ENCODE measurements around the gene UPK2. TPM values are rescaled to one million over a fixed set of nuclear protein-coding genes. Genes with fewer than 3 reads are reported as not detected.

The UPK2 gene
- total and polyA plus RNA-seq, 2 of the 13 experiments (the other 11 are each of a cell fraction or from before 2014, with no cell fraction given), result not detected

DNA sequence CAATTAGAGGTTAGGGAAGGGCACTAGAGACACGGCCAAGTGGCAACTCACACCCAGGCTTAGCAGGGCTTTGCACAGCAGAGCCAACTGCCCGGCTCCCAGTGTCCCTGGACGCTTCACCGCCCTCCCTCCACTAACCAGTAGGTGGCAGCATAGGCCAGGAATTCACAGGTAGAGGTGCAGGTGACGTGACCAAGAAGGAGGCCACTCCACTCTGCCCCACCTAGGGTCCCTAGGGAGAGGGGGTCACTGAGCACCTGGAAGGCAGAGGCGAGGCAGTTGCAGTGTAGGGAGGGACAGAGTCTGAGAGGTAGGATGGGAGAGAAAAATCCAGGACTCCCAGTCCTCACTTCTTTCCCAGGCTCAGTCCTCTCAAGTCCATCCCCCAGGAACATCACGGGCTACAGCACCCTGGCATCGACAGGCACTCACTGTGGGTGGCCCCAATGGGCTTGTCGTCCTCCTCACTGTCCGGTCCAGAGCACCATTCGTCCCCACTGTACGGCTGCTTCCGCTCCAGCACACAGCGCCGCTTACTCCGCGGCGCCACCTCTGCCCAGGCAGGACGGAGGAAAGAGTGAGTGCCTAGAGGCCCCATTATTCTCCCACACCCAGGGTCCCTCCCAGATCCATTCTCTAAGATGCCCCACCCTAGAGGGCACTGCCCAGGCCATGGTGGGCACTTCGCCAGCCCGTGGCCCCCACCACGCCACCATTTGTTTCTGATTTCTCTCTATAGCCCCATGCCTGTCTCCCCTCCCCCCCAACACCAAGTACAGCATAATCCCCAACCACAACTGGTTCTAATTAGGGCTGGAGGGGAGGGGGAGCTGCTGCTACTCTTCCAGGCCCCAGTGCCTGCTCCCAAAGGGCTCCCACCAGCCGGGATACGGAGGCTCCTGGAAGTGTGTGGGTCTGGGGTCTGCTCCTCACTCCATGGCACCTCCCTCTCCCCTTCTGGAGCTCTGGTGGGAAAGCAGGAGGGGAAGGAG, 48.8 kb upstream of the UPK2 start (continued):
- TF ChIP-seq, protein P1, sequence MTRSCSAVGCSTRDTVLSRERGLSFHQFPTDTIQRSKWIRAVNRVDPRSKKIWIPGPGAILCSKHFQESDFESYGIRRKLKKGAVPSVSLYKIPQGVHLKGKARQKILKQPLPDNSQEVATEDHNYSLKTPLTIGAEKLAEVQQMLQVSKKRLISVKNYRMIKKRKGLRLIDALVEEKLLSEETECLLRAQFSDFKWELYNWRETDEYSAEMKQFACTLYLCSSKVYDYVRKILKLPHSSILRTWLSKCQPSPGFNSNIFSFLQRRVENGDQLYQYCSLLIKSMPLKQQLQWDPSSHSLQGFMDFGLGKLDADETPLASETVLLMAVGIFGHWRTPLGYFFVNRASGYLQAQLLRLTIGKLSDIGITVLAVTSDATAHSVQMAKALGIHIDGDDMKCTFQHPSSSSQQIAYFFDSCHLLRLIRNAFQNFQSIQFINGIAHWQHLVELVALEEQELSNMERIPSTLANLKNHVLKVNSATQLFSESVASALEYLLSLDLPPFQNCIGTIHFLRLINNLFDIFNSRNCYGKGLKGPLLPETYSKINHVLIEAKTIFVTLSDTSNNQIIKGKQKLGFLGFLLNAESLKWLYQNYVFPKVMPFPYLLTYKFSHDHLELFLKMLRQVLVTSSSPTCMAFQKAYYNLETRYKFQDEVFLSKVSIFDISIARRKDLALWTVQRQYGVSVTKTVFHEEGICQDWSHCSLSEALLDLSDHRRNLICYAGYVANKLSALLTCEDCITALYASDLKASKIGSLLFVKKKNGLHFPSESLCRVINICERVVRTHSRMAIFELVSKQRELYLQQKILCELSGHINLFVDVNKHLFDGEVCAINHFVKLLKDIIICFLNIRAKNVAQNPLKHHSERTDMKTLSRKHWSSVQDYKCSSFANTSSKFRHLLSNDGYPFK (CRISPR knock-in tag; IDR thresholded peaks at IDR 0.05; ENCODE audit: borderline replicate concordance), result 0 out of 2 replicates have a peak, but pooled peaks have one; percentile 29
- TF ChIP-seq KLF11 (CRISPR knock-in tag; IDR thresholded peaks at IDR 0.05) (peak; percentile 79; the same call in 1 of the 2 replicates), ERF (CRISPR knock-in tag; IDR thresholded peaks at IDR 0.05) (no peak), SAFB2 (CRISPR knock-in tag; IDR thresholded peaks at IDR 0.05; ENCODE audit: borderline replicate concordance, low read depth) (no peak), ZNF253 (CRISPR knock-in tag; IDR thresholded peaks at IDR 0.05; ENCODE audit: borderline replicate concordance) (no peak), ZNF850 (CRISPR knock-in tag; conservative IDR thresholded peaks at IDR 0.05) (no peak), EP300 (IDR thresholded peaks at IDR 0.05; ENCODE audit: low read depth in 2 of 2, low read length in 2 of 2) (no peak), EP300 (CRISPR knock-in tag; IDR thresholded peaks at IDR 0.05; ENCODE audit: borderline replicate concordance) (peak; percentile 43; the same call in 1 of the 2 replicates), ZNF570 (CRISPR knock-in tag; IDR thresholded peaks at IDR 0.05; ENCODE audit: borderline replicate concordance) (no peak), SOX13 (IDR thresholded peaks at IDR 0.05) (no peak), SOX13 (CRISPR knock-in tag; conservative IDR thresholded peaks at IDR 0.05 in 1 of 2, IDR thresholded peaks at IDR 0.05 in 1 of 2) (0 out of 4 replicates have a peak, but pooled peaks of 1 of the 2 experiments have one; percentile 12), ZNF17 (CRISPR knock-in tag; IDR thresholded peaks at IDR 0.05) (no peak)
- TF ChIP-seq, protein P2, sequence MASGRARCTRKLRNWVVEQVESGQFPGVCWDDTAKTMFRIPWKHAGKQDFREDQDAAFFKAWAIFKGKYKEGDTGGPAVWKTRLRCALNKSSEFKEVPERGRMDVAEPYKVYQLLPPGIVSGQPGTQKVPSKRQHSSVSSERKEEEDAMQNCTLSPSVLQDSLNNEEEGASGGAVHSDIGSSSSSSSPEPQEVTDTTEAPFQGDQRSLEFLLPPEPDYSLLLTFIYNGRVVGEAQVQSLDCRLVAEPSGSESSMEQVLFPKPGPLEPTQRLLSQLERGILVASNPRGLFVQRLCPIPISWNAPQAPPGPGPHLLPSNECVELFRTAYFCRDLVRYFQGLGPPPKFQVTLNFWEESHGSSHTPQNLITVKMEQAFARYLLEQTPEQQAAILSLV (CRISPR knock-in tag; IDR thresholded peaks at IDR 0.05; ENCODE audit: borderline replicate concordance), result 0 out of 2 replicates have a peak, but pooled peaks have one; percentile 21
- TF ChIP-seq, protein P3, sequence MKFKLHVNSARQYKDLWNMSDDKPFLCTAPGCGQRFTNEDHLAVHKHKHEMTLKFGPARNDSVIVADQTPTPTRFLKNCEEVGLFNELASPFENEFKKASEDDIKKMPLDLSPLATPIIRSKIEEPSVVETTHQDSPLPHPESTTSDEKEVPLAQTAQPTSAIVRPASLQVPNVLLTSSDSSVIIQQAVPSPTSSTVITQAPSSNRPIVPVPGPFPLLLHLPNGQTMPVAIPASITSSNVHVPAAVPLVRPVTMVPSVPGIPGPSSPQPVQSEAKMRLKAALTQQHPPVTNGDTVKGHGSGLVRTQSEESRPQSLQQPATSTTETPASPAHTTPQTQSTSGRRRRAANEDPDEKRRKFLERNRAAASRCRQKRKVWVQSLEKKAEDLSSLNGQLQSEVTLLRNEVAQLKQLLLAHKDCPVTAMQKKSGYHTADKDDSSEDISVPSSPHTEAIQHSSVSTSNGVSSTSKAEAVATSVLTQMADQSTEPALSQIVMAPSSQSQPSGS (CRISPR knock-in tag; IDR thresholded peaks at IDR 0.05), result peak; percentile 72
- TF ChIP-seq, protein P4, sequence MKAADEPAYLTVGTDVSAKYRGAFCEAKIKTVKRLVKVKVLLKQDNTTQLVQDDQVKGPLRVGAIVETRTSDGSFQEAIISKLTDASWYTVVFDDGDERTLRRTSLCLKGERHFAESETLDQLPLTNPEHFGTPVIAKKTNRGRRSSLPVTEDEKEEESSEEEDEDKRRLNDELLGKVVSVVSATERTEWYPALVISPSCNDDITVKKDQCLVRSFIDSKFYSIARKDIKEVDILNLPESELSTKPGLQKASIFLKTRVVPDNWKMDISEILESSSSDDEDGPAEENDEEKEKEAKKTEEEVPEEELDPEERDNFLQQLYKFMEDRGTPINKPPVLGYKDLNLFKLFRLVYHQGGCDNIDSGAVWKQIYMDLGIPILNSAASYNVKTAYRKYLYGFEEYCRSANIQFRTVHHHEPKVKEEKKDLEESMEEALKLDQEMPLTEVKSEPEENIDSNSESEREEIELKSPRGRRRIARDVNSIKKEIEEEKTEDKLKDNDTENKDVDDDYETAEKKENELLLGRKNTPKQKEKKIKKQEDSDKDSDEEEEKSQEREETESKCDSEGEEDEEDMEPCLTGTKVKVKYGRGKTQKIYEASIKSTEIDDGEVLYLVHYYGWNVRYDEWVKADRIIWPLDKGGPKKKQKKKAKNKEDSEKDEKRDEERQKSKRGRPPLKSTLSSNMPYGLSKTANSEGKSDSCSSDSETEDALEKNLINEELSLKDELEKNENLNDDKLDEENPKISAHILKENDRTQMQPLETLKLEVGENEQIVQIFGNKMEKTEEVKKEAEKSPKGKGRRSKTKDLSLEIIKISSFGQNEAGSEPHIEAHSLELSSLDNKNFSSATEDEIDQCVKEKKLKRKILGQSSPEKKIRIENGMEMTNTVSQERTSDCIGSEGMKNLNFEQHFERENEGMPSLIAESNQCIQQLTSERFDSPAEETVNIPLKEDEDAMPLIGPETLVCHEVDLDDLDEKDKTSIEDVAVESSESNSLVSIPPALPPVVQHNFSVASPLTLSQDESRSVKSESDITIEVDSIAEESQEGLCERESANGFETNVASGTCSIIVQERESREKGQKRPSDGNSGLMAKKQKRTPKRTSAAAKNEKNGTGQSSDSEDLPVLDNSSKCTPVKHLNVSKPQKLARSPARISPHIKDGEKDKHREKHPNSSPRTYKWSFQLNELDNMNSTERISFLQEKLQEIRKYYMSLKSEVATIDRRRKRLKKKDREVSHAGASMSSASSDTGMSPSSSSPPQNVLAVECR (CRISPR knock-in tag; IDR thresholded peaks at IDR 0.05; ENCODE audit: borderline replicate concordance), result peak; percentile 69
- TF ChIP-seq, protein P5, sequence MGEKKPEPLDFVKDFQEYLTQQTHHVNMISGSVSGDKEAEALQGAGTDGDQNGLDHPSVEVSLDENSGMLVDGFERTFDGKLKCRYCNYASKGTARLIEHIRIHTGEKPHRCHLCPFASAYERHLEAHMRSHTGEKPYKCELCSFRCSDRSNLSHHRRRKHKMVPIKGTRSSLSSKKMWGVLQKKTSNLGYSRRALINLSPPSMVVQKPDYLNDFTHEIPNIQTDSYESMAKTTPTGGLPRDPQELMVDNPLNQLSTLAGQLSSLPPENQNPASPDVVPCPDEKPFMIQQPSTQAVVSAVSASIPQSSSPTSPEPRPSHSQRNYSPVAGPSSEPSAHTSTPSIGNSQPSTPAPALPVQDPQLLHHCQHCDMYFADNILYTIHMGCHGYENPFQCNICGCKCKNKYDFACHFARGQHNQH (CRISPR knock-in tag; IDR thresholded peaks at IDR 0.05), result peak; percentile 50; the same call in 1 of the 2 replicates

Measured in HepG2 (cell line).